GM21723 (cell line): Measurements from ENCODE around the gene SLC12A2.

Experiments
- ATAC-seq: cut with Tn5 transposase; IDR thresholded peaks from one replicate; pipeline ENCODE4 v1.9.1; 2021; ENCODE audit warnings: mild to moderate bottlenecking, moderate library complexity; ENCODE audit not compliant: unreplicated experiment

Gene SLC12A2

DNA sequence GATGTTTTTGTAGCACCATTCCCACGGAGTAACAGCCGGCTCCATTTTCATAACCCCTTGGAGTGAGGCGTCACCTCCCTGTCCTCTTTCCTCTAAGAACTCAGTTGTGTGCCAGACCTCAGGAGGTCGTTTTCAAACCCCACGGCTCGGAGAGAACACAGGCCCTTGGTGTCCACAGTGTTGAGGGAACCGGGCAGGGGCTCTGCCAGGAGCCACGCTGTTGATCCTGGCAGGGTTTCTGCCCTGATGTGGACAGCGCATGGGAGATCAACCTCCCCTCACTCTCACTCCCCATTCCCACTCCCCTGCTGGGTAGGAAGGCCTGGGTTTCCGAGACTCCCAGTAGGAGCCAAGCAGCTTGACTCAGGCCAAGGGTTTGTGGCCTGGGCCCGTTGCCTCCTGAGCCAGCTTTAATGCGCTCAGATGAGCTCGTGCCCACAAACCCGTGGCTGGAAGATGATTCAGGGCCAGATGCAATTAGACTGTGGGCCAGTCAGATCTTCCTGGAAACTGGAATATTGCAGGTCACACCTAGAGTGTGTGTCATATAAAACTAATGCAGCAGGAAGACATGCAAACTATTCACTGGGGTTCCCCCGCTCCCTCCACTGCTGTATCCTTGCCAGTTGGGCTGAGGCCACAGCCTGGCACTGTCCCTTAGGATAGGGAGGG lies 133.4 kb downstream of the SLC12A2 start:
- no peak for ATAC-seq

DNA sequence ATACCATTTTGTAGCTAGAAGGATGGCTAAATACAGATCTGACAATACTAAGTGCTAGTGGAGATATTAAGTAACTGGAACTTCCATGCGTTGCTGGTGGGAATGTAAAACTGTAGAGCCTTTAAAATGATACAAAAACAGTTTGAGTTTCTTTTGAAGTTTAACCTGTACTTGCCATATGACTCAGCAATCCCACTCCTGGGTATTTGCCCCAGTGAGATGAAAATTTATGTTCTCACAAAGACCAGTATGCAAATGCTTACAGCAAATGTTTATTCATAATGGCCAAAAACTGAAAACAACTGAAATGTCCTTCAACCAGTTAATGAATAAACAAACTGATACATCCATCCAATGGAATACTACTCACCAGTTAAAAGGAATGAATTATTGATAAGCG lies 137.3 kb downstream of the SLC12A2 start:
- ATAC-seq, result no peak

DNA sequence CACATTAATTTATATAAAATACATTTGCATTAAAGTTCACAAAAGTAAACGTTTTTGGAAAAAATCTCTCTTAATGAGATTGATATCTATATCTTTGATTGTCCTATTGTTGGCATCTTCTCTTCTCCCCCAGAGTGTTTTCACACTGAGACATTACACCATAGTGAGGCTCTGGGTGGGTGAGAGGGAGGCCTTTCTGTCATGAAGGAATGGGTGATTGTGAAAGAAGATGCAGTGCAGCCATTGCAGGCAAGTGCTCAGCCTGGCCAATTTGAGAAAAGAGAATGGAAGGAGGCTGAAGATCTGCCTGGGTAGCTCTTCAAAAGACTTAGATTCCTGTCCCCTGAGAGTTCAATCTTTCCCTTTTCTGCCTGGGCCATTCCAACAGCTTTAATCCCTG lies 140.8 kb downstream of the SLC12A2 start:
- no peak for ATAC-seq

DNA sequence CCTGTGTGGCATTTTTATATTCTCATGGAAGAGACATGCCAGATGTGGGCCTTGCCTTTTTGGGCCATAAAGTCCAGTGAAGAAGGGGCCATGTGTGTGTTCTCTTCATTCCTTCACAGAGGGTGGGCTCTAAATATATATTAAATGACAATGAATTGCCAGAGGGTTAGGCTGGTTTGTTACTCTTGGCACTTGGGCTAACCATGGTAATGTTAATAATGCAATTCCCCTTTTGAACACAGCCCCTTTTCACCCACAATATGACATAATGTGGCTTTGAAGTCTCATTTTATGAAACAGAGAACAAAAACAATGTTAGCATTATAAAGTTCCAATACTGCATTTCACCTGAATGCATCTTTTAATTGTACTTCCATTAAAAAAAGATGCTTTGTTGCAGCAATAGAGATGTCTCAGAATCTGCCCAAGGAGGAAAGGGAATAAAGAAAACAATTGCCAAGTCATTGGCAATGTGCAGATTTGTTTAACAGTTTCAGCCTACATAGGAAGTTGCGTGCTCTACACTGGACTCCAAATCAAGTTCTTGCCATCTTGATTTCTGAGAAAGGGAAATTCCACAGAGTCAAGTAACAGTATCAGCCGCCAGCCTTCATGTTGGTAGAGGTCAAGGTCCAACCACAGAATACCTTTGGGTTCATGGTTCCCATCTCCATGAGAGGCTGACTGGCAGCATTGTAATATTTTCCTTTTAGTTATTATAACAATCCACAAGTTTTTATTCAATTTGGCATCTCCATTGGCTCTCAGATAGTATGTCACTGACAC lies 141.9 kb downstream of the SLC12A2 start:
- ATAC-seq, result no peak

DNA sequence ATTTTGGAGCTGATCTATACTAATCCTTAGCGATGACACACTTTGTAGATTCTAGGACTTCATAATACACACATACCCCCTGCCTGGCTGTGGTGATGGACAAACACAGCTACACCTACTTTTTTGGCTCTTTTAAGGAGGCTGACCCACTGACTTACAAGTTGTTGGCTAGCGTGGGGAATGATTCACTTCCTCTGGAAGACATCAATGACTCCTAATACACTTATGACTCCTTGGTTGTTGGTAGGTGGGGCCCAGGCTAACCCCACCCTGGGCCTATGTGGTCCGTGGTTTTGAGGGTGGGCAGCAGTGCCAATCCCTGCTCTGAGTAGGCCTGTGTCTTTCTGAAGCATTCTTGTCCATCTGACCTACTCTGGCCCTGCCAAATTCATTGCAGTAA lies 144.4 kb downstream of the SLC12A2 start:
- no peak for ATAC-seq

DNA sequence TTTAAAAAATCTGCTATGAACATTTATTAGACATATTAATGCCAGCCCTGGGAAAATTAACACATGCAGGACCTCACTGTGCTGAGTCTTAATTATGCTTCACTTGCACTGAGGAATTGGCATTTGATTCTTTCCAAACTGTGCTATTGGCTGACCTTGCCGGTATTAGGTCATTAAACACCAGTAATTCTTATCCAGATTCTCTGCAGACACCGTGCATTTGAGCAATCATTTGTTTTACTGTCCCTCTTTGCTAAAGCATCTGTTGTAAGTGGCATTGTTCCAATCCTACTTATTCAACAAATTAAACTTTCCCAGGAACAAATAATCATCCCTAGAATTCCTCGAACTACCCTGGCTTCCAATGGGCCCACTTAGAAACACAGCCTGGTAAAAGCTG lies 145.0 kb downstream of the SLC12A2 start:
- no peak for ATAC-seq

DNA sequence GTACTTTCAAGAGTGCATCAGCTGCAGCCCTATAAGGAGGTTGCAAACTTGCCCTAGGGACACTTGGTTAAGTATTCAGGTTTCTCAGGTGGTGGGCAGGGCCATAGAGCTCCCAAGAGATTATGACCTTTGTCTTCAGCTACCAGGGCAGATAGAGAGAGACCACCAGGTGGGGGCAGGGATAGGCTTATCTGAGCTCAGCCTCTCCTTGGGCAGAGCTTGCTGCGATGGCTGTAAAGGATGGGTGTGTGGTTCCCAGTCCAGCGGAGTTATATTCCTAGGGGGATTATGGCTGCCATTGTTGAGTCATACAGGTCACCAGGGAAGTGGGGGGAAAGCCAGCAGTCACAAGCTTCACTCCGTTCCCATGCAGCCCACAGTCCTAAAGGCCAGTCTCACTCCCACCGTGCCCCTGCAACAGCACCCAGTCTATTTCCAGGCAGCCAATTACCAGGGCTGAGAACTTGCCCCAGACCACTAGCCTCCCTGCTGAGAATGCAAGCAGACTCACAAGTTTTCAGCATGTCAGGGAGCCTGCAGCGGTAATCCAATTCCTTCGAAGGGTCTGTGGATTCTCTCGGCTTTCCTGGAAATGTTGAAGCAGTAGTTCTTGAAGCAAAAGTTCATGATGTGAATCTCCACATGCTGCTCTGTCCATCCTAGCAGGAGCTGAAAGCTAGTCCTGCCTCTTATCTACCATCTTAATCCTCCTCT lies 151.5 kb downstream of the SLC12A2 start:
- no peak for ATAC-seq

DNA sequence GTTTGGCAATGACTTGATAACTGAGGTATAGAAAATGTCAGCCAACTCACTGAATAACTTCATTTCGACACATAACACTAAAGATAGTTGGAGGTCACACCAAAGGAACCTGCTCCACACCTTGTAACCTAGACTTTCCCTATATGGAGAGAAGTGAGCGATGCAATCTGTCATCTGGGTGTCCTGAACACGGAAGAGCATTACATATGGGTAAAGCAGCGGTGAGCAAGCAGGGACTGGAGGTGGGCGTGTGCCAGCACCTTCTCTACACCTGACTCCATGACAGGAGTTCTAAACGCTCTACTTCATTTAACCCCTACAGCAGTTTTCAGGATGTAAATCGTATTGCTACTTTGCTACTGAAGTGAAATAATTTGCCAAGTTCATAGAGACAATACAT lies 152.8 kb downstream of the SLC12A2 start:
- no peak for ATAC-seq

DNA sequence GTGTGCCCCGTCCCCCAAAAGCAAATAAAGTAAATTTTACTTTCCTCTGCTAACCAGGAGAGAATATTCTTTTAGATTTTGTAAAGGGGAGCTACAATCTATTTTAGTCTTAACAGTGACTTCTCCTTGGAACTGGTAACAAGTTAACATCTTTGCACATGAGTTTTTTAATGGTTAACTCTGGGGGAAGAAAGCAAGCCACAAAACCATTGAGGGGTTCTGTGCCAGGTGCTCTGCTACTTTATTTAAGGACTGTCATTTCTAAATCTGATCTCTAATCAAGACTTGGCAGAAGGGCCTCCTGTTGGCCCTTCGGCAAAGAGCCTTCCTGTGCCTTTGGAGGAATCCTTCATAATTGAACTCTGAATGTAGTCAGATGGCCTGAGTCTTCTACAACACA lies 153.4 kb downstream of the SLC12A2 start:
- ATAC-seq, result no peak

DNA sequence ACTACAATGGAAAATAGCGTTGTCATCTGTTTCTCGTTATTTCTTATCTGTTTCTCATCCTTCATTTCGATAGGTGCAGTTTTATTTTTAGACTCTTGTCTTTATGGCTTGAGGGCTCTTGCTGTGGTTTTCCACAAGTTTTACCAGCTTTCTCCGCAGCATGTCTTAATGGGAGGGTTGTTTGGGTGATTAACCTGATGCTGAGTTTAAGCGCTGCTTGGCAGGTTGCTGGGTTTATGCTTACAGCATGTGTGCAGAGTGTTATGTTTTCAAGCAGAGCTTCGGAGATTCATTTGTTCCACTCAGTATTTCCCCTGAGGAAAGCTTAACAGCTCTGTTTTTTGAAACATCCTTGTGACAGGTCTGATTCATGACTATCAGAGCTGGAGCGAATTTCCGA lies 154.0 kb downstream of the SLC12A2 start:
- ATAC-seq, result no peak
